Activated naive CD4-positive, alpha-beta T cell treated with Interleukin-2 at 50 U/mL for 16 hours (primary cell): ENCODE results near the gene CDC16.
A peak's percentile ranks its signal among the peaks of the same experiment; 100 is the strongest.

Experiments used
- DNase-seq: peaks from one replicate; pipeline ENCODE4 v3.0.0-alpha.2; 2020

Gene CDC16

GRCh38 chr13:114304346-114305034 lies 69.8 kb downstream of the CDC16 start:
- no peak for DNase-seq

GRCh38 chr13:114309086-114309485 lies 74.4 kb downstream of the CDC16 start:
- DNase-seq: no peak

- no peak for DNase-seq
Measured at GRCh38 chr13:114309806-114310410, 75.2 kb downstream of the CDC16 start.

DNA sequence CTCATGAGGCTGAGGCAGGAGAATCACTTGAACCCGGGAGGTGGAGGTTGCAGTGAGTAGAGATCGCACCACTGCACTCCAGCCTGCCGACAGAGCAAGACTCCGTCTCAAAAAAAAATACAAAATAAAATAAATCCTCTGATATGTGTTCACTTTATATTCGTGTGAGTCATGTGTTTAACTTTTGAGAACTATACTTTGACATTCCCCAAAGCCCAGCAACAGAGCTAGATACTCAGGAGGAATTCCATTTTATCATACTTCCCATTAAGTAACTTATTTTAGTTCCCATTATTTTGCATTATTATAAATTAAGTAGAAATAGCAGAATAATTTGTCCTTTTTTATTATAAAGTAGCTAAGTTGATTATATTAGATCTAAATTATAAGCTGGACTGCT lies 76.3 kb downstream of the CDC16 start:
- no peak for DNase-seq

GRCh38 chr13:114311387-114311786 lies 76.7 kb downstream of the CDC16 start:
- DNase-seq: no peak

GRCh38 chr13:114311908-114312307 lies 77.2 kb downstream of the CDC16 start:
- DNase-seq: no peak

DNA sequence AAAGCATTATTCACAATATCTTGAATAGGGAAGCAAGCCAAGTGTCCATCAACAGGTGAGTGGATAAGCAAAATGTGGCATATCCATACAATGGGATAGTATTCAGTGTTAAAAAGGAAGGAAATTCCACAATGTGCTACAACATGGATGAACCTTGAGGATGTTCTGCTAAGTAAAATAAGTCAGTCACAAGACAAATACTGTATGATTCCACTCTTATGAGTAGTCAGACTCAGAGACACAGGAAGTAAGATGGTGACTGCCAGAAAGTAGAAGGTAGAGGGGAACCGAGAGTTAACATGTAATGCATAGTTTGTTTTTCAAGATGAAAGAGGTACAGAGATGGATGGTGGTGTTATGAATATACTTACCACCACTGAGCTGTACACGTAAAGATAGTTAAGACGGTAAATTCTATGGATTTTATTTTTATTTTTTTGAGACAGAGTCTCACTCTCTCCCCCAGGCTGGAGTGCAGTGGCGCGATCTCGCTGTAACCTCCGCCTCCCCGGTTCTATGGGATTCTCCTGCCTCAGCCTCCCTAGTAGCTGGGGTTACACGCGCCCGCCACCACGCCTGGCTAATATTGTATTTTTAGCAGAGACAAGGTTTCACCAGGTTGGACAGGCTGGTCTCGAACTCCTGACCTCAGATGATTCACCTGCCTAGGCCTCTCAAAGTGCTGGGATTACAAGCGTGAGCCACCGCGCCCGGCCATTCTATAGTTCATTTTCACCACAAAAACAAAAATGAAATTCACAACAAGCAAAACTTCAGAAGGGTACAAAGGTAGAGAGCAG lies 78.6 kb downstream of the CDC16 start:
- DNase-seq: peak; percentile 44

DNA sequence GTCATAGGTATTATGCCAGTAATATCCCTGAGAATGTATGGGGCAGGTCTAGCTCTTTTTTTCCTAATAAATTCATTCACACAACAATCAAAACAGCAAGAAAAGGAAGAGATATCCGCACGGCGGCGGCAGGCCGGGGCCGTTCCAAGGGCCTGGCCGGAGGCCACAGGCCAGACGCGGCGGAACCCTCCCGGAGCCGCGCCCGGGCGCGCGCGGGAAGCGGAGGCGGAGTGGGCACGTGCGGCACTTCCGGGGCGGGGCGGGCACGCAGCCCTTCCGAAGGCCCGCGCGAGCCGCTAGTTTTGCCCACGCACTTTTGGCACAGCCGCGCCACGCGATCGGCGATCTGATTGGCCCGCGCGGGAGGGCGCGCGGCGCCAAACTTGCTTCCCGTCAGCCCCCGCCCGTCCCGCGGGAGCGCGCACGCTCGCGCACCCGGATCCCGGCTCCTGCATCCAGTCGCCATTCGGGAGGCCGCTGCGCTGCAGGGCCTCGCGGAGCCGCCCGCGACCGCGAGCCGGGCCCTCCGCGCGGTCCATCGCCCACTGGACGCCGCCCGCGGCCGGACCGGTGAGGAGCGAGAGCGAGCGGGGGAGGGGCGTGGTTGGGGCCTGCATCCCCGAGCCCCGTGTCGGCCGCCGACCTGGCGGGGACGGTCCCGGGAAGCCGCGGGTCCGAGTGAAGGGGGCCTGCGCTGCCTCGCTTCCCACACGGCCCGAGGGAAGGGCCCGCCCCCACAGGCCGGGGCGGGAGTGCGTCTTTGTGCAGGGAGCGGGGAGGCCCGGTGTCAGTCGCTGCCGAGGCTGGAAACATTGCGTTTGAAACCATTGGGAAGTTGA lies 79.6 kb downstream of the CDC16 start, which contains the start of gene CHAMP1:
Gene CHAMP1, plus strand, starts transcription at position 430 of the 839 bp plus-strand sequence. CDS start 9,340 bp downstream, outside the sequence.
- peak; percentile 93 for DNase-seq

- DNase-seq: no peak
Measured at GRCh38 chr13:114315074-114315785, 80.5 kb downstream of the CDC16 start.

GRCh38 chr13:114318624-114319023 lies 83.9 kb downstream of the CDC16 start:
- no peak for DNase-seq

DNA sequence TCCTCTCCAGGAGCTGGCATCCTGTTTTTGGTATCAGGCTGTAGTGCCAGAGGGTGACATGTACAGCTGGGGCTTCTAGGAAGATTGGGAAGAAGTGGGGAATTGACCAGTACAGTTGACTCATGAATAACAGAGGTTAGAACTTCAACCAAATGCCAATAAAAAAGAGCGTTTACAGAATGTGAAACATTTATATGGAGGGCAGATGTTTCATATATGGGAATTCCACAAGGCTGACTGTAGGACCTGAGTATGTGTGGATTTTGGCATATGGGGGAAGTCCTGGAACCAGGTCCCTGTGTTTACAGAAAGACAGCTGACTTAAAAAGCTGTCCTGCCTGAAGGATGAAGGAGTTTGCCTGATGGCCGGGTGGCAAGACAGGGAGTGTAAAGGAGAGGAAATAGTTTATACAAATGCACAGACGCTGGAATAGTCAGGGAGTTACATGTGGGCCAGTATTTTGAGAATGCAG lies 84.8 kb downstream of the CDC16 start:
- DNase-seq: no peak

DNA sequence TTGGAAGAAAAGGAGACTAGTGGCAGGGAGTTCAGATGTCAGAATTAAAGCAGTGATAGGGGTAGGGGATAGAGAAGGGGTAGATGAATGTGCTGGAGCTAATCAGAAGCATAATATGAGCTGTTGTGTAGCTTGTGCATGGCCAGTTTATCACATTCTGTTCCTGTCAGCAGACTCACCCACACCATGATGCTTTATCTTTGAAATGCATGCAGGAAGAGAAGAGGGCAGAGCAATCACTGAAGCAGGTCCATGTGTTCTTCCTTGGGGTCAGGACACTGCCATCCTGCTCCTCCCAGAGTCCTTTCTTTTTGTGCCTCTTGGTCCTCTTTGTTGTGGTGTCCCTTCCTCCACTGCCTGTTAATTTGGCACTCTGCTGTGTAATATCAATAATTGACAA lies 85.4 kb downstream of the CDC16 start:
- DNase-seq: no peak

DNA sequence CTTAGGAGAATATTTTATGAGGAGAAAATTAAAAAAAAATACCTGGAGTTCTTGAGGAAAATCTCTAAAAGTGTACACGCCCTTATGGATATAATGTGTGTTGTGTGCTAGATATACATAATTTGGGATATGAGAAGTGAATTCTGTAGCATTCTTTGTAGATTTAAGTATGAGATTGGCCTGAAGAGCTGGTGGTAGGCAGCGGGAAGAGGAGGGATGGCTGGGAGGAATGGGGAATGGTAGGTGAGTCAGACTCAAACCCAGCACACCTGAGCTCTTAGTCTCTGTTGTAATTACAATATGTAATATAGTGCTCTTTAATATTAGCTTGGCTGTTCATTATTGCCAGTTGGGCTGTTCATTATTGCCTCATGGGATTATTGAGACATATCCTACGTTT lies 86.6 kb downstream of the CDC16 start:
- no peak for DNase-seq
